Activated CD8-positive, alpha-beta memory T cell treated with anti-CD3 and anti-CD28 coated beads, Interleukin-2, amount 10 ng/mL, durations not matched to agents 7 days and 5 days (primary cell): ENCODE results near the gene DSG2. TPM values are rescaled to one million over a fixed set of nuclear protein-coding genes. Genes with fewer than 3 reads are reported as not detected.

ENCODE experiments used
- ATAC-seq: fragments of 150-1000 bp; cut with Tn5 transposase; one replicate; pipeline ENCODE4 v1.10.0; 2021; ENCODE audit warnings: moderate library complexity
- CTCF ChIA-PET: fragments of 350-600 bp; sonication (Branson Sonifier 250); formaldehyde crosslinking; loops from one replicate; lab custom pipeline; 2021; ENCODE audit warnings: antibody characterized with exemption; lab: Charles Lee
- DNase-seq: peaks from one replicate; pipeline ENCODE4 v3.0.0-alpha.2; 2020
- H3K27ac Mint-ChIP-seq: one replicate; pipeline ENCODE4 v1.8.0; 2021; ENCODE audit warnings: mild to moderate bottlenecking, mixed read lengths
- H3K27me3 Mint-ChIP-seq: one replicate; pipeline ENCODE4 v1.8.0; 2021; ENCODE audit warnings: mixed read lengths
- H3K36me3 Mint-ChIP-seq: one replicate; pipeline ENCODE4 v1.8.0; 2021; ENCODE audit warnings: mild to moderate bottlenecking, mixed read lengths
- H3K4me1 Mint-ChIP-seq: one replicate; pipeline ENCODE4 v1.8.0; 2021; ENCODE audit warnings: mixed read lengths
- H3K4me3 Mint-ChIP-seq: one replicate; pipeline ENCODE4 v1.8.0; 2021; ENCODE audit warnings: mild to moderate bottlenecking, moderate library complexity, mixed read lengths
- H3K9me3 Mint-ChIP-seq: one replicate; pipeline ENCODE4 v1.8.0; 2022; ENCODE audit warnings: low read depth, mixed read lengths
- total RNA-seq, 2 experiments: library from RNA; stranded (reverse); gene quantifications; one replicate each; pipeline ENCODE4 v1.2.3, GENCODE V29; 2021

DSG2 gene
- total RNA-seq, 2 experiments from 2014 or later: 0.09 to 0.35 TPM

GRCh38 chr18:31575515-31576257 is 77.7 kb downstream of the DSG2 start:
- no peaks in the 10 kb centered on the region for H3K27me3 Mint-ChIP-seq
- CTCF ChIA-PET: no interaction called here
- no peaks in the 10 kb centered on the region for H3K9me3 Mint-ChIP-seq
- H3K36me3 Mint-ChIP-seq: no peaks in the 10 kb centered on the region
- H3K27ac Mint-ChIP-seq: no peak overlapping the region
- no peak overlapping the region for H3K4me3 Mint-ChIP-seq
- ATAC-seq (no peak), DNase-seq (no peak)
- no peaks in the 10 kb centered on the region for H3K4me1 Mint-ChIP-seq

GRCh38 chr18:31576670-31577069 is 78.7 kb downstream of the DSG2 start:
- no peaks in the 10 kb centered on the region for H3K36me3 Mint-ChIP-seq
- H3K4me3 Mint-ChIP-seq: no peak overlapping the region
- H3K9me3 Mint-ChIP-seq: no peaks in the 10 kb centered on the region
- CTCF ChIA-PET: interaction anchor here (0.9 kb wide), 1 partner anchor 21 kb away, joined by 3 read pairs; no protein-coding TSS in a partner anchor
- H3K27me3 Mint-ChIP-seq: no peaks in the 10 kb centered on the region
- H3K4me1 Mint-ChIP-seq: no peaks in the 10 kb centered on the region
- no peak for ATAC-seq
- DNase-seq: no peak
- no peak overlapping the region for H3K27ac Mint-ChIP-seq

- no peak overlapping the region for H3K27ac Mint-ChIP-seq
- no peaks in the 10 kb centered on the region for H3K4me1 Mint-ChIP-seq
- DNase-seq (no peak), ATAC-seq (no peak)
- no peaks in the 10 kb centered on the region for H3K27me3 Mint-ChIP-seq
- H3K4me3 Mint-ChIP-seq: no peak overlapping the region
- H3K36me3 Mint-ChIP-seq: no peaks in the 10 kb centered on the region
- H3K9me3 Mint-ChIP-seq: no peaks in the 10 kb centered on the region
- CTCF ChIA-PET: no interaction called here
These were observed 79.2 kb downstream of the DSG2 start for GRCh38 chr18:31577195-31577594.

- no peak for ATAC-seq
- Mint-ChIP-seq H3K4me1 (no peaks in the 10 kb centered on the region), H3K36me3 (no peaks in the 10 kb centered on the region), H3K27ac (no peak overlapping the region), H3K4me3 (no peak overlapping the region), H3K9me3 (no peaks in the 10 kb centered on the region), H3K27me3 (no peaks in the 10 kb centered on the region)
- DNase-seq: no peak
- CTCF ChIA-PET: no interaction called here
These were observed 80.1 kb downstream of the DSG2 start for GRCh38 chr18:31578126-31578525.

- DNase-seq (no peak), ATAC-seq (no peak)
- H3K27ac Mint-ChIP-seq: no peak overlapping the region
- H3K9me3 Mint-ChIP-seq: no peaks in the 10 kb centered on the region
- H3K36me3 Mint-ChIP-seq: no peaks in the 10 kb centered on the region
- no peaks in the 10 kb centered on the region for H3K27me3 Mint-ChIP-seq
- H3K4me3 Mint-ChIP-seq: no peak overlapping the region
- CTCF ChIA-PET: interaction anchor here (1.3 kb wide), 1 partner anchor 143 kb away, joined by 3 read pairs; no protein-coding TSS in a partner anchor
- no peaks in the 10 kb centered on the region for H3K4me1 Mint-ChIP-seq
These were observed 81.4 kb downstream of the DSG2 start for GRCh38 chr18:31579375-31579774.

- no peak overlapping the region for H3K27ac Mint-ChIP-seq
- ATAC-seq: no peak
- DNase-seq: no peak
- H3K9me3 Mint-ChIP-seq: no peaks in the 10 kb centered on the region
- no peak overlapping the region for H3K4me3 Mint-ChIP-seq
- no peaks in the 10 kb centered on the region for H3K36me3 Mint-ChIP-seq
- no peaks in the 10 kb centered on the region for H3K27me3 Mint-ChIP-seq
- no peaks in the 10 kb centered on the region for H3K4me1 Mint-ChIP-seq
- CTCF ChIA-PET: no interaction called here
These were observed 83.7 kb downstream of the DSG2 start for GRCh38 chr18:31581498-31582197.

GRCh38 chr18:31583185-31583854 is 85.3 kb downstream of the DSG2 start:
- ATAC-seq: no peak
- H3K9me3 Mint-ChIP-seq: no peaks in the 10 kb centered on the region
- H3K4me1 Mint-ChIP-seq: no peaks in the 10 kb centered on the region
- no peaks in the 10 kb centered on the region for H3K36me3 Mint-ChIP-seq
- no peak overlapping the region for H3K27ac Mint-ChIP-seq
- H3K4me3 Mint-ChIP-seq: no peak overlapping the region
- CTCF ChIA-PET: no interaction called here
- H3K27me3 Mint-ChIP-seq: no peaks in the 10 kb centered on the region
- no peak for DNase-seq

GRCh38 chr18:31585991-31586390 is 88.0 kb downstream of the DSG2 start:
- CTCF ChIA-PET: interaction anchor here (0.6 kb wide), 1 partner anchor 22 kb away, joined by 3 read pairs; no protein-coding TSS in a partner anchor
- DNase-seq (no peak), ATAC-seq (no peak)
- Mint-ChIP-seq H3K4me1 (no peaks in the 10 kb centered on the region), H3K36me3 (no peaks in the 10 kb centered on the region), H3K27me3 (peaks cover 4% of the 10 kb centered on the region), H3K27ac (no peak overlapping the region), H3K9me3 (no peaks in the 10 kb centered on the region), H3K4me3 (no peak overlapping the region)

GRCh38 chr18:31586616-31587015 is 88.6 kb downstream of the DSG2 start:
- no peak for DNase-seq

GRCh38 chr18:31587529-31587928 is 89.6 kb downstream of the DSG2 start:
- Mint-ChIP-seq H3K36me3 (no peaks in the 10 kb centered on the region), H3K4me3 (no peak overlapping the region), H3K27ac (no peak overlapping the region), H3K27me3 (peaks cover 4% of the 10 kb centered on the region), H3K9me3 (no peaks in the 10 kb centered on the region), H3K4me1 (no peaks in the 10 kb centered on the region)
- CTCF ChIA-PET: no interaction called here
- no peak for ATAC-seq
- DNase-seq: no peak

More at GRCh38 chr18:31586616-31587015, 88.6 kb downstream of the DSG2 start:
- no peak for ATAC-seq
- no peaks in the 10 kb centered on the region for H3K9me3 Mint-ChIP-seq
- H3K27ac Mint-ChIP-seq: no peak overlapping the region
- no peak overlapping the region for H3K4me3 Mint-ChIP-seq
- H3K36me3 Mint-ChIP-seq: no peaks in the 10 kb centered on the region
- CTCF ChIA-PET: no interaction called here
- peaks cover 4% of the 10 kb centered on the region for H3K27me3 Mint-ChIP-seq
- H3K4me1 Mint-ChIP-seq: no peaks in the 10 kb centered on the region

GRCh38 chr18:31590570-31590969 is 92.6 kb downstream of the DSG2 start:
- Mint-ChIP-seq H3K27me3 (peaks cover 8% of the 10 kb centered on the region), H3K27ac (no peak overlapping the region), H3K4me1 (no peaks in the 10 kb centered on the region), H3K4me3 (no peak overlapping the region), H3K36me3 (no peaks in the 10 kb centered on the region), H3K9me3 (no peaks in the 10 kb centered on the region)
- CTCF ChIA-PET: no interaction called here
- no peak for DNase-seq
- ATAC-seq: no peak

GRCh38 chr18:31591113-31591512 is 93.1 kb downstream of the DSG2 start:
- Mint-ChIP-seq H3K4me3 (no peak overlapping the region), H3K9me3 (no peaks in the 10 kb centered on the region), H3K27ac (no peak overlapping the region), H3K36me3 (no peaks in the 10 kb centered on the region), H3K27me3 (peaks cover 8% of the 10 kb centered on the region), H3K4me1 (no peaks in the 10 kb centered on the region)
- DNase-seq: no peak
- no peak for ATAC-seq
- CTCF ChIA-PET: interaction anchor here (0.7 kb wide), 1 partner anchor 777 kb away, joined by 3 read pairs; no protein-coding TSS in a partner anchor

GRCh38 chr18:31591628-31592027 is 93.7 kb downstream of the DSG2 start, which contains the start of gene TTR:
Gene TTR, plus strand, starts transcription at chr18:31591877. Its CDS starts 26 bp downstream, at chr18:31591903.
- ATAC-seq (no peak), DNase-seq (no peak)
- peaks cover 8% of the 10 kb centered on the region for H3K27me3 Mint-ChIP-seq
- no peak within 1 kb of the TSS for H3K4me3 Mint-ChIP-seq
- no peaks in the 10 kb centered on the region for H3K4me1 Mint-ChIP-seq
- CTCF ChIA-PET: interaction anchor here (0.7 kb wide), 1 partner anchor 777 kb away, joined by 3 read pairs; no protein-coding TSS in a partner anchor
- H3K27ac Mint-ChIP-seq: no peak within 1 kb of the TSS
- H3K9me3 Mint-ChIP-seq: no peaks in the 10 kb centered on the region
- H3K36me3 Mint-ChIP-seq: no peaks in the 10 kb centered on the region
